RCC 7860 (cell line): ENCODE data around the gene NXPH2.
A peak's percentile ranks its signal among the peaks of the same experiment; 100 is the strongest.

Experiments used
- DNase-seq: peaks from one replicate; pipeline ENCODE4 v3.0.0-alpha.2; 2015; ENCODE audit warnings: low spot score
- FAIRE-seq: peaks from 2 replicates; lab custom pipeline; 2012; peaks lifted over from hg19 to GRCh38; lab: Jason Lieb, UNC

NXPH2 gene

GRCh38 chr2:138712212-138712979 lies 67.8 kb downstream of the NXPH2 start:
- DNase-seq = peak; percentile 83
- peak; percentile 87 for FAIRE-seq

DNA sequence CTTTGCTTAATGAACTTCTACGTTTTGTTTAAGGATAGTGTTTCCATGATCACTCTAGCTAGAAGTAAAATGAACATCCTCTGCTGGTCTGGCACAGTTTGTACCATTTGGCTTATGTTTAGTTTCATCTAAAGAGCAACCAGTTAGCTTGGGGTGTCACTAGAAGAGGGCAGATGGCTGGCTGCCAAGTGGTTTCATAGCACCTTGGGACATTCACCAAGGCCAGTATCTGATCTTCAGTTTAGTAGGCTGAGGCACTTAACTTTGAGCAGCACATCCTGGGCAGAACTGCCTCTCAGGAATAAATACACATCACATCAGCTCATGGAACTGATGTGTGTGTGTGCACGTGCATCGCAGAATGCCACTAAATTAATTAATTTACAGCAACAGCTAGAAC lies 68.4 kb downstream of the NXPH2 start:
- FAIRE-seq (no peak), DNase-seq (no peak)

- DNase-seq (no peak), FAIRE-seq (no peak)
Observed at GRCh38 chr2:138708682-138709241, 71.4 kb downstream of the NXPH2 start.

GRCh38 chr2:138707392-138708074 lies 72.7 kb downstream of the NXPH2 start:
- peak; percentile 32 for DNase-seq
- peak; percentile 71 for FAIRE-seq

GRCh38 chr2:138703242-138703641 lies 76.9 kb downstream of the NXPH2 start:
- FAIRE-seq = no peak
- no peak for DNase-seq

DNA sequence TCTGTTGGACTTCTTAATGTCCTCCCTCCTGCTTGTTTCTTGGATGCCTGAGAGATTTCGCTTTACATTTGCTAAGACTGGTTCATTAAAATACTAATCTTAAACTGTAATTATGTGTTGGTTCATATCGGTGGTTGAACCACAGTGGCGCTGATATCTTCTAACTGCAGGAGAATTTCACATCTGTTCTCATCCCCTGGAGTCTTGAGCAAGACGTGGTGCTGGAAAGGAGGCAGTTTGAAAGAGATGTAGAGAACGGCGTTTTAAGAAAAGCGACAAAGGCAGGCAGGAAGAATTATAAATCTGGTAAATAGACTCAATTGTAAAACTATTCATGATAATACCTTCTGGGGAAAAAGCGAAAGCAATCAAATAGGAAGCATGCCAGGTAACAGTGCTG lies 79.5 kb downstream of the NXPH2 start:
- FAIRE-seq = no peak
- DNase-seq = no peak

DNA sequence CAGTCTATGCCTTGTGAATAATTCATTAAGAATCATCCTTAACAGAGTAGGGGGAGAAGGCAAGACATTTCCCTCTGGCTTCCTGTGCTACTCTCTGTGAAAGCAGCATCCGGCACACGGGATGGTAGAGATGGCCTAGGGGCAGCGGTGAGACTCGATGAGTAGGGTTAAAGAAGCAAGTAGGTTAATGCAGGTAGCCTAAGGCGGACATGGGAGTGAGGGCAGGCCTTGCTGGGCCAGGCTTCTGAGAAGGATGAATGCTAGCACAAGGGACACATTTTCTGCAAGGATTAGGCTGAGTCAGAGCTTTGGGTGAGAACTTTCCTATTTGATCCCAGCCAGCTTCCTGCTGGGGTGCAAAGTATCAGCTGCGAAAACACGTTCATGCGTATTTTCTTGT lies 80.8 kb downstream of the NXPH2 start:
- FAIRE-seq (no peak), DNase-seq (no peak)

DNA sequence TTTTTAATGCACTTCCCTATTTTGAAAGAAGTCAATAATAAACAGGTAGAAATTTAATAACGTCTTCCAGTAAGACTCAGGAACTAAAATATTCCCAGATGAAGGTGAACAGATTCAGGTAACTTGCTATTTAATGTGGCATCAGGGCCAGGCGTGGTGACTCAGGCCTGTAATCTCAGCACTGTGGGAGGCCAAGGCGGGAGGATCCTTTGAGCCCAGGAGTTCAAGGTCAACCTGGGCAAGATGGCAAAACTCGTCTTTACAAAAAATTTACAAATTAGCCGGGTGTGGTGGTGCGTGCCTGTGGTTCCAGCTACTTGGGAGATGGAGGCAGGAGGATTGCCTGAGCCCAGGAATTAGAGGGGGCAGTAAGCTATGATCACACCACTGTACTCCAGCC lies 81.8 kb downstream of the NXPH2 start:
- no peak for FAIRE-seq
- DNase-seq = no peak

- FAIRE-seq = no peak
Observed at GRCh38 chr2:138691667-138692066, 88.5 kb downstream of the NXPH2 start.

DNA sequence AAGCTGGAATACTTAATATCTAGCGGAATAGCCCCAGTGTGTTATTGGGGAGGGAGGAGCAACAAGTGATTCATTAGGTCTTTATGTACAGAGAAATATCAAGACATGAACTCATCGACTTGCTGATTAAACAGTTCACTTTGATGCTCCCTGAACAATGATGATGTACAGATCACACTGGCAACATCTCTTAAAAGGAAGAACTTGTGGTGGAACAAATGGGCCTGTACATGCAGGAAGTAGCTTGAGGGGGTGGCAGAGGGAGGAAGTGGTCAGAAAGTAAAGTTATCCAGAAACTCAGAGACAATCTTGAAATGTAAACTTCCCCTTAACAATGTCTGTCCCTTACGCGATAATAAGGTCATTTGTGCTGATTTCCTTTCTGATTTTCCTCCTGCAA lies 90.5 kb downstream of the NXPH2 start:
- FAIRE-seq = no peak
- DNase-seq = no peak

More at GRCh38 chr2:138691667-138692066, 88.5 kb downstream of the NXPH2 start:
- no peak for DNase-seq

DNA sequence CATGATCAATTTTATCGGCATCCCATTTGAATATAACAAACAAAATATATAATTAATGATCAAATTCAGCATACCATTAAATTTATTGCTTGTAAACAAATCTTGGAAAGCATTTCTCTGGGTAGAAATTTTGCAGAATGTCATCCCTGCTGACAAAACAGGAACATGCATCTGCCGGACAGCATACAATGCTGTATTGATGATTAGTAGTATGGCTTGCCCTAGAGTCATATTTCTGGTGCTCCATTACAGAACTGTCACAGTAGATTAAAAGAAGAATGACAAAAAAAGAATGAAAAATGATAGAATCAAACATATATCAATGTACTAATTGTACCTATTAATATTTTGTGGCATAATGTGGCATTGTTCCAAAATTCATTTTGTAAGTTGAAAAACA lies 98.0 kb downstream of the NXPH2 start:
- FAIRE-seq (no peak), DNase-seq (no peak)

- DNase-seq = no peak
- FAIRE-seq = no peak
Observed at GRCh38 chr2:138677221-138677620, 103.0 kb downstream of the NXPH2 start.

DNA sequence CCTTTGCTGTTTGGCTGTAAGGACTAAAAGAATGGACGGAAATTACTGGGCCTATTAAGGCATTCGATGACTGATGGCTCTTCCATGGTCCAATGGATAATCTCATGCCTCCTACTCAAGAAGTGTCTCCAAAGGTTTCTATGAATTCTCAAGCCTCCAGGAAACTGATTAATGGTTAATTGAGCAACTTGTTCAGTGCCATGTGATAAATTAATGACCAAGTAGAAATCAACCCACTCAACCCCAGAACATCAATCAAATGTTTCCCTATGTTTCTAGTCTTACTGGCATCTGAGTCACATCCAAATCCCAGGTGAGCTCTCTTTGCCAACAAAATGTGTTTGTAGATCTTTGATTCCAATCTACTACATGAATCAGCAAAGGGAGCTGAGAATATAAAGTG lies 103.6 kb downstream of the NXPH2 start:
- DNase-seq = no peak
- FAIRE-seq = no peak

DNA sequence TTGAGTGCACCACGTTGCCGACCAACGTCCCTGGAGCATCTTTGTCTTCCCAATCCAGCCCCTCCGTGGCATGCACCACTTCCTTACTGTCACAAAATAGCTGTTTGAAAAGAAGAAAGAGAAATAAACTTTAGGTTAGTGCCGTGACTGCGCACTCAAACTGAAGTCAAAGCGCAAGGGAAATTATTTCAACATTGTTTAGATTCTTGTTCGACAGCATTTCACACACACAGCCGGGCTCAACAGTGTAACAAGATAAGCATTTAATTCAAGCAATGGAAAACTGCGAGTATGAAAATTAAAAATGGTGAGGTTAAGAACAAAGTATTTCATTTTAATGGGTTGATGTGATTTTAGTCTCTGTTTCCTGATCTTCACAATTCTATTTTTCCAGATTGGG lies 108.6 kb downstream of the NXPH2 start:
- FAIRE-seq (no peak), DNase-seq (no peak)

GRCh38 chr2:138670734-138671133 lies 109.5 kb downstream of the NXPH2 start:
- FAIRE-seq = no peak

GRCh38 chr2:138665937-138666336 lies 114.3 kb downstream of the NXPH2 start:
- no peak for DNase-seq
- no peak for FAIRE-seq

More at GRCh38 chr2:138670734-138671133, 109.5 kb downstream of the NXPH2 start:
- DNase-seq = no peak

DNA sequence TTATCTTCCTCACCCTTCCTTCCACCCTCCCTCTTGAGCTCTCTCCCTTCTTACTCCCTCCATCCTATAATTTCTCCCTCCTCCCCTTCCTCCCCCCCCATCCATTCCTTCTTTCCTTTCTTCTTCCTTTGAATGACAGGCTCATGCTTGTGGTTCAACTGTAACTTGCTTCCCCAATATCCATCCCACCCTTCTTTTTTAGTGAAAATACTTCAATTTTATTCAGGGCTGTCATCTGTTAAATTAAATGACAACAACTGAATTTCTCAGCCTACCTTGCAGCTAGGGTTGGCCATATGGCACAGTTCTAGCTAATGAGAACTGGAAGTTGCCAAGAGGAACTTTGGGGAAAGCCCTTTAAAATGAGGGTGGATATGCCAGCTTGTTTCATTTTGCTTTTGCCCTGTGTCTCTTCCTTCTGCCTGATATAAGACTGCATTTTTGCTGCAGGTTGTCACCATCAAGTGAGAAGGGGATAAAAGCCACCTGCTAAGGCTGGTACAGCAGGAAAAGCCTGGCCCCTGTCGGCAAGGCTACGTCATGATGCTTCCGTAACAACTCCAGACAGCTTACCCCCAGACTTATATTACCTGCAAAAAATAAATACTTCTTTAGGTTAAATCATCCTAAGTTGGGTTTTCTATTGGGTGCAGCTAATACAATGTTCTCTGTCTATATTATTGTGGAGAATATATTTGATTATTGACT lies 121.8 kb downstream of the NXPH2 start:
- DNase-seq = no peak
- no peak for FAIRE-seq

- FAIRE-seq (no peak), DNase-seq (no peak)
Observed at GRCh38 chr2:138654146-138654545, 126.0 kb downstream of the NXPH2 start.

DNA sequence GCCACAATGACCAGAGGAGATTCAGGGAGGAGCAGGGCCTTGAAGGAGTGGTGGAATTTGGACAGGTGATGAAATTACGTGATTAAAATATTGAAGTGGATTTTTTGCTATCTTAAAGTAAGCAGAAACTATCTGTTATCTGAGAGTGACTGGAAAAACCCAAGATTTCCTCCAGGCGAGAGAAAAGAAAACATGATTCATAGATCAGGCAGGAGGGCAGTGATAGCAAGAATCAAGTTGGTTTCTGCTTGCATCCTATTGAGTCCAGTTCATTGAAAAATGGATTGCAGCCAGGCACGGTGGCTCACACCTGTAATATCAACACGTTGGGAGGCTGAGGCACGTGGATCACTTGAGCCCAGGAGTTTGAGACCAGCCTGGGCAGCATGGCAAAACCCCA lies 127.8 kb downstream of the NXPH2 start:
- DNase-seq (no peak), FAIRE-seq (no peak)

DNA sequence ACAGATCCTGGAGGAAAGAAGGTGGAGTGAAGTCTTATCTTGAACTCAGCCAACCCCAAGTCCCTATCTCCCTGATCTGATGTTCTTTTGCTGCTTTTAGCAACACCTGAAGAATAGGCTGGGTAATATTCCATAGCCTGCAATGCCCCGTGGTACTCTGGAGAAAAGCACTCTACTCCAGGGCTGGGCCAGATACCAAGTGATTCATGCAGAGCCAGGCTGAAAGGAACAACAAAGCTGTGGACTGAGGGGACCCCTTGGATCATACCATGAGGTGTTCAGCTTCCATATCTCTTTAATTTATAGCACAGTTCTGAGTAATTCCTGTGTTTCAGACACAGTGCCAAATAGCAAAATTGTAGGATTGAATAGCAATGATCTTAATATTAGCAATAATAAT lies 130.6 kb downstream of the NXPH2 start:
- FAIRE-seq (no peak), DNase-seq (no peak)

DNA sequence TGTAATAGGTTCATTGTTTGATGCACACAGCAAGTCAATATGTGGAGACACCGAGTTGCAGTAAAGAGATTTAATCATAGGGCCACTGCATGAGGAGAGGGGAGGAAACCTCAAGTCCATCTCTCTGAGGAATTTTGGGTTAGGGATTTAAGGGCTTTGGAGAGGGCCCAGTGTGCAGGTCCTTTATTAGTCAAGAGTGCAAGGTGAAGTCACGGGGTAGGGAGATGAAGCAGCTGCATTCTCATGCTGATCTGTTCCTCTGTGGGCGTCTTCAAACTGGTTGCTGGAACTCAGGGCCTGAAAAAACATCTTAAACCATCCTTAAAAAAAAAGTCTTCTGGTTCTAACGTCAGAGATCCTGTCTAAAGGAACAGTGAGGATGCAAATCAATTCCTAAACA lies 131.6 kb downstream of the NXPH2 start:
- FAIRE-seq (no peak), DNase-seq (no peak)
